Fibroblast of upper back skin (primary cell): ENCODE measurements around the gene TRPC4.
A peak's percentile ranks its signal among the peaks of the same experiment; 100 is the strongest.

ENCODE experiments used
- DNase-seq: peaks from one replicate; pipeline ENCODE4 v3.0.0-alpha.2; 2013

TRPC4 gene

DNA sequence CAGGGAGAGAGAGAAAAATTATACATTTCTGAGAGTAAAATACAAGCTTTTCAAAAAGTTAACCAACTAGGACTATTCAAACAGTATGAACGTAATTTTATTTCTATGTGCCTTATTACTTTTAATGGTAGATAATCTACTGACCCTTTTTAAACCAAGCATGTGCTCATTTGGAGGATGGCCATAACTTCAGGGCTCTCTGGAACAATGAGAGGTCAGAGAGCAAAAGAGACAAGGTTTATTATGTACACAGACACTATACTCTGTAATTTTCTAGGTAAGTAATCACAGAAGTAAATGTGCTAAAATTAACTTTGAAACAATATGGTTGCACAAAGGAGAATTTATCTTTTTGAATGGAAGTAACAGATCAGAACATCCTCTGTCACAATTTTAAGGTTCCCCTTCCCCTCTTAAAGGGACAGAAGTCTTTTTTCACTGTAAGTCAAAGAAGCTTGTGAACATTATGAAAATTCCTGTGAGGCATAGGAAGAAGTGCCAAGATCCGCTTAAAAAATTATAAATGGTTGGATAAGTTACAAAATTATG lies 272.0 kb downstream of the TRPC4 start:
- no peak for DNase-seq

DNA sequence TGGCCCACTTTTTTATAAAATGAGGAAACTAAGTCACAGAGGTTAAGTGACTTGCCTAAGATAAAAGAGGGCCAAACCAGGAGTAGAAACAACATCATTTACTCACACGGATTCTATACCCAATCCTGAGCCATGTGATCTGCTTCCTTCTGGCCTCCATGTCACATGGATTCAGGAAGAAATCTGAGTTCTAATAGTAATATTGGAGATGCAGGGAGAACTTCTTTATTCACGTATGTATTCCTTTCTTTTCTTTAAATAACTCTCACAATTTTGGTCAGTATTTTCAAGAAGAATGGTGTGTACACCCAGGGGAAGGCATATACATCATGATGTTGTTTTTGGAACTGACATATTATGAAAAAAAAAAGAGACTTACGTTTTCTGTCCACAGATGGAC lies 272.8 kb downstream of the TRPC4 start:
- no peak for DNase-seq

GRCh38 chr13:37595162-37595561 lies 274.4 kb downstream of the TRPC4 start:
- DNase-seq = peak; percentile 62

- DNase-seq = no peak
Observed at GRCh38 chr13:37594550-37594949, 275.0 kb downstream of the TRPC4 start.

- peak; percentile 51 for DNase-seq
Observed at GRCh38 chr13:37589381-37589780, 280.2 kb downstream of the TRPC4 start.

GRCh38 chr13:37587236-37587635 lies 282.3 kb downstream of the TRPC4 start:
- no peak for DNase-seq
